SH-SY5Y (cell line): Measurements from ENCODE around the gene KRT28.

Experiments used
- GATA2 ChIP-seq: IDR thresholded peaks from 2 replicates; pipeline ENCODE4 v1.6.1; 2011; ENCODE audit warnings: mild to moderate bottlenecking, low read depth, low read length
- GATA3 ChIP-seq: IDR thresholded peaks from 2 replicates; pipeline ENCODE4 v1.6.1; 2011; ENCODE audit warnings: low read depth, mild to moderate bottlenecking, low read length, moderate library complexity

Gene KRT28

GRCh38 chr17:40809721-40810421, 10.1 kb upstream of the KRT28 start:
- TF ChIP-seq GATA3 (no peak), GATA2 (no peak)

GRCh38 chr17:40806131-40806530, 6.4 kb upstream of the KRT28 start:
- TF ChIP-seq GATA2 (no peak), GATA3 (no peak)

- TF ChIP-seq GATA2 (no peak), GATA3 (no peak)
Measured at GRCh38 chr17:40803617-40804082, 3.9 kb upstream of the KRT28 start.

GRCh38 chr17:40801157-40801556, 1.4 kb upstream of the KRT28 start:
- no peak for TF ChIP-seq GATA2
- TF ChIP-seq GATA3, result no peak

- no peak for TF ChIP-seq GATA3
Measured at GRCh38 chr17:40800381-40800780, 622 bp upstream of the KRT28 start.

- no peak for TF ChIP-seq GATA2
- no peak for TF ChIP-seq GATA3
Measured at GRCh38 chr17:40796846-40797245, 2.9 kb downstream of the KRT28 start.

GRCh38 chr17:40795019-40795667, 4.6 kb downstream of the KRT28 start:
- TF ChIP-seq GATA3 (no peak), GATA2 (no peak)

GRCh38 chr17:40794466-40794865, 5.3 kb downstream of the KRT28 start:
- TF ChIP-seq GATA3, result no peak
- no peak for TF ChIP-seq GATA2

GRCh38 chr17:40793832-40794231, 5.9 kb downstream of the KRT28 start:
- TF ChIP-seq GATA2, result no peak
- no peak for TF ChIP-seq GATA3

GRCh38 chr17:40791787-40792436, 7.8 kb downstream of the KRT28 start:
- TF ChIP-seq GATA2, result no peak
- no peak for TF ChIP-seq GATA3

- TF ChIP-seq GATA3 (no peak), GATA2 (no peak)
Measured at GRCh38 chr17:40791111-40791510, 8.6 kb downstream of the KRT28 start.

- TF ChIP-seq GATA3, result no peak
- TF ChIP-seq GATA2, result no peak
Measured at GRCh38 chr17:40782450-40782849, 17.3 kb downstream of the KRT28 start, which contains the start of gene KRT27. Gene KRT27 (minus strand): TSS chr17:40782550. CDS start chr17:40782493, 57 bp downstream.

- no peak for TF ChIP-seq GATA3
- no peak for TF ChIP-seq GATA2
Measured at GRCh38 chr17:40779181-40779909, 20.4 kb downstream of the KRT28 start.

GRCh38 chr17:40778461-40778860, 21.3 kb downstream of the KRT28 start:
- TF ChIP-seq GATA2, result no peak
- no peak for TF ChIP-seq GATA3
